ENCODE results near the gene ACTR10. TPM values are rescaled to one million over a fixed set of nuclear protein-coding genes. Genes with fewer than 3 reads are reported as not detected.

The ACTR10 gene
- total and polyA plus RNA-seq, 9 of the 15 experiments (the other 6 are each of a cell fraction or from before 2014, with no cell fraction given), result 22.0 to 66.1 (median 34.1) TPM

- TF ChIP-seq FOXJ3 (CRISPR knock-in tag; IDR thresholded peaks at IDR 0.05) (no peak), MEIS2 (IDR thresholded peaks at IDR 0.05; ENCODE audit: partially characterized antibody) (peak; percentile 97), C11orf30 (IDR thresholded peaks at IDR 0.05; ENCODE audit: low read depth) (peak; percentile 45; the same call in 1 of the 2 replicates), GATAD2A (IDR thresholded peaks at IDR 0.05) (no peak), ZKSCAN3 (CRISPR knock-in tag; IDR thresholded peaks at IDR 0.05) (no peak), TRIM28 (IDR thresholded peaks at IDR 0.05) (no peak), KDM1A (IDR thresholded peaks at IDR 0.05) (peak; percentile 54 to 67; a peak in 3 of 4 replicates), CREM (IDR thresholded peaks at IDR 0.05; ENCODE audit: low read depth) (peak; percentile 42), HIVEP1 (CRISPR knock-in tag; IDR thresholded peaks at IDR 0.05) (no peak), NFE2 (IDR thresholded peaks at IDR 0.05; ENCODE audit: low read depth) (peak; percentile 55; the same call in 1 of the 2 replicates), CC2D1A (IDR thresholded peaks at IDR 0.05) (no peak), NR2C2 (CRISPR knock-in tag; IDR thresholded peaks at IDR 0.05) (no peak), NR2C2 (tag; IDR thresholded peaks at IDR 0.05) (peak; percentile 40; the same call in 1 of the 2 replicates), SIN3A (IDR thresholded peaks at IDR 0.05; ENCODE audit: borderline replicate concordance in 2 of 2, control insufficient read depth in 1 of 2, low read depth in 2 of 2, low read length in 2 of 2) (no peak), ZNF316 (IDR thresholded peaks at IDR 0.05) (peak; percentile 71), ZNF592 (IDR thresholded peaks at IDR 0.05) (peak; percentile 60; the same call in 1 of the 2 replicates), ZNF695 (CRISPR knock-in tag; IDR thresholded peaks at IDR 0.05) (no peak), DPF2 (IDR thresholded peaks at IDR 0.05) (0 out of 2 replicates have a peak, but pooled peaks have one; percentile 34)
- TF ChIP-seq, protein P1, sequence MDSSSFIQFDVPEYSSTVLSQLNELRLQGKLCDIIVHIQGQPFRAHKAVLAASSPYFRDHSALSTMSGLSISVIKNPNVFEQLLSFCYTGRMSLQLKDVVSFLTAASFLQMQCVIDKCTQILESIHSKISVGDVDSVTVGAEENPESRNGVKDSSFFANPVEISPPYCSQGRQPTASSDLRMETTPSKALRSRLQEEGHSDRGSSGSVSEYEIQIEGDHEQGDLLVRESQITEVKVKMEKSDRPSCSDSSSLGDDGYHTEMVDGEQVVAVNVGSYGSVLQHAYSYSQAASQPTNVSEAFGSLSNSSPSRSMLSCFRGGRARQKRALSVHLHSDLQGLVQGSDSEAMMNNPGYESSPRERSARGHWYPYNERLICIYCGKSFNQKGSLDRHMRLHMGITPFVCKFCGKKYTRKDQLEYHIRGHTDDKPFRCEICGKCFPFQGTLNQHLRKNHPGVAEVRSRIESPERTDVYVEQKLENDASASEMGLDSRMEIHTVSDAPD (CRISPR knock-in tag; IDR thresholded peaks at IDR 0.05), result no peak
These were observed 44.0 kb downstream of the ACTR10 start (continued) for GRCh38 chr14:58243790-58244555.
